ENCODE measurements around the gene ABR. TPM values are rescaled to one million over a fixed set of nuclear protein-coding genes. Genes with fewer than 3 reads are reported as not detected.

The ABR gene
- total RNA-seq, 1 donor from 2014 or later, result 94.5 TPM

- ATAC-seq, result no peak
Measured at GRCh38 chr17:1120596-1121441, 59.0 kb downstream of the ABR start.

DNA sequence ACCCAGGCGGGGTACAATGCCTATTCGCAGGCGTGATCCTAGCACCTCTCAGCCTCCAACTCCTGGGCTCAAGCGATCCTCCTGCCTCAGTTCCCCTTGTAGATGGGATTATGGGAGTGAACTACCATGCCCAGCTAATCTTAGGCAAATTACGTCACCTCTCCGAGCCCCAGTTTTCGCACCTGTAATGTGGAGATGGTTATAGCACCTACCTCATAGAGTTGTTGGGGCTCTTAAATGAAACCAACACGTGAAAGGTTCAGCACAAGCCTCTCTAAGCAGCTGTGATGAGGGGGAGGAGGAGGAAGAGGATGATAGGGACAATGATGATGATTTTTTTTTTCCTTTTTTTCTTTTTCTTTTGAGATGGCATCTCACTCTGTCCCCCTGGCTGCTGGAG is 59.9 kb downstream of the ABR start:
- no peak for ATAC-seq

DNA sequence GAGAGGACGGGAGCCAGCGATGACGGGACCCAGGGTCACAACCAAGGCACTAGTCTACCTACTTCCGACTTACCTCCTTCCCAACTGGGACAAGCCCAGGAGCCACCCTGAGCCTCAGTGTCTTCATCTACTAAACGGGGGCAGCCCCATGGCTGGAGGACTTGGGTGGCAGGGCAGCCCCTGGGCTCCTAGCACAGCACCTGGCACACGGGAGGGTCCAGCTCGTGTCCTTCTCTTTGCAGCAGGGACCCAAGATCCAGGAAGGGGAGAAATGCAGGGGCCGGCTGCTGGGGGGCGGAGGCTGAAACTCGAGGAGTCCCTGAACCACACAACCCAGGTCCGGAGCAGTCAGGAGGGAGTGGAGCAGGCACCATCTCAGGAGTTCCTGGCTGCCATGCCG is 63.2 kb downstream of the ABR start:
- no peak for ATAC-seq

- ATAC-seq, result no peak
Measured at GRCh38 chr17:1112875-1113274, 66.9 kb downstream of the ABR start.

GRCh38 chr17:1111599-1112443 is 68.0 kb downstream of the ABR start:
- ATAC-seq, result no peak

GRCh38 chr17:1110862-1111598 is 68.8 kb downstream of the ABR start:
- ATAC-seq, result no peak

DNA sequence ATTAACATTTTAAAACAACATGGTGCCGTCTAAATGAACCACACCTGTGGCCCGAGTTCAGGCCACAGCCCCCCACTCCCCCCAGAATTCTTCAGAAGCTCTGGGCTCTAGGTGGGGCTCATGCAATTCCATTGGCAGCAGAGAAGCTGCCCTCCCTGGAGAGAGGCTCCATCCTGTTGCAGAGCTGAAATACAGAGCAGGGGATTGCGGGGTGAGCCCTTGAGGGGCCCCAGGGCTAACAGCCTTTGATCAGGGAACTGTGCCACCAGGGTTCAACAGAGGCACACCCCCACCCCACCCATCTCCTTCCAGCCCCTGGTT is 69.3 kb downstream of the ABR start:
- no peak for ATAC-seq

DNA sequence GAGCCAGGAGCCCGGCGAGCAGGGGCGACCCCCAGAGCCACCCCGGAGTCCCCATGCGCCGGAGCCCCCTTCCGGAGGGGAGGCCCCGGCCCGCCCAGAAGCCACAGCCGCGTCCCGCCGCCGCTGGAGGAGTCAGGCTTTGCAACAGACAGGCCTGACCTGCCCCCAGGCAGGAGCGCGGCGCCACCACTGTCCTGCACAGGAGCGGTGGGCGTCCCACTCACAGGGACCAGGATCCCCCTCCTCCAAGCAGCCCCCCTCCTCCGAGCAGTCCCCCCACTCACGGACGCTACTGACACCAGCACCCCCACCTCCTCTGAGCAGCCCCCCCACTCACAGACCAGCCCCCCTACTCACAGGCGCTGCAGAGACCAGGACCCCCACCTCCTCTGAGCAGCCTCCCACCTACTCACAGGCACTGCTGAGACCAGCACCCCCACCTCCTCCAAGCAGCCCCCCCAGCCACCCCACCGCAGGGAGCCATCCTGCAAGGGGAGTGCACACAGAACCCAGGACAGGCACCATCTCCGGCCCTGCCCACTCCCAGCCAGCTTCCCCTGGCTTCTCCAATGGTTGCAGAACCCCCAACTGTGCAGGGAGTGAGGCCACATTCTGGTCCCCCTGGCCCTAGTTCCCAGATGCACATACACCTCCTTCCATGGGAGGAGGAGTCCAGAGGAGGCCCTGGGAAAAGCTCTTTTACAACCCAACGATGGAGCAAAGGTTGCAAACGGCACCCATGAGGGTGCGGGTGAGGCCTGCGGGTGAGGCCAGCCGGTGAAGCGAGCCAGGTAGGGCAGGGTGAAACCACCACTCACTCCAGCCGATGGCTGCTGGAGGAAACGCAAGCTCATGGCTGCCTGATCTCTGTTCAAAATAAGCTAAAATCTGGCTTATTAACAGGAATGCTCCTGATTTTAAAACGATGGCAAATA is 69.9 kb downstream of the ABR start:
- peak; percentile 5 for ATAC-seq

GRCh38 chr17:1108765-1109605 is 70.8 kb downstream of the ABR start:
- peak; percentile 58 for ATAC-seq

DNA sequence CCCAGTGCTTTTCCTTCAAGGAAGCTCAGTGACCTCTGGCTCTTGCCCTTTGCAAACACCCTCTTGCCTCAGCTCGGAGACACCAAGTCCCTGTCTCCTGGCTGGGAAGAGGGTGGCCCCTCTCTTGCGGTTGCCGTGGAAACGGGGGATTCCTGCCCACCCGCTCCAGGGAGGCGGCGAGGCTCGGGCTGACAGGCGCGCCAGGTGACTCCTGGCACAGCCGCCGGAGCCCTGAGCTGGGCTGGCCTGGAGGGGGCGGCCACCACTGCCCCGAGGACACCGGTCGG is 71.4 kb downstream of the ABR start:
- peak; percentile 12 for ATAC-seq

DNA sequence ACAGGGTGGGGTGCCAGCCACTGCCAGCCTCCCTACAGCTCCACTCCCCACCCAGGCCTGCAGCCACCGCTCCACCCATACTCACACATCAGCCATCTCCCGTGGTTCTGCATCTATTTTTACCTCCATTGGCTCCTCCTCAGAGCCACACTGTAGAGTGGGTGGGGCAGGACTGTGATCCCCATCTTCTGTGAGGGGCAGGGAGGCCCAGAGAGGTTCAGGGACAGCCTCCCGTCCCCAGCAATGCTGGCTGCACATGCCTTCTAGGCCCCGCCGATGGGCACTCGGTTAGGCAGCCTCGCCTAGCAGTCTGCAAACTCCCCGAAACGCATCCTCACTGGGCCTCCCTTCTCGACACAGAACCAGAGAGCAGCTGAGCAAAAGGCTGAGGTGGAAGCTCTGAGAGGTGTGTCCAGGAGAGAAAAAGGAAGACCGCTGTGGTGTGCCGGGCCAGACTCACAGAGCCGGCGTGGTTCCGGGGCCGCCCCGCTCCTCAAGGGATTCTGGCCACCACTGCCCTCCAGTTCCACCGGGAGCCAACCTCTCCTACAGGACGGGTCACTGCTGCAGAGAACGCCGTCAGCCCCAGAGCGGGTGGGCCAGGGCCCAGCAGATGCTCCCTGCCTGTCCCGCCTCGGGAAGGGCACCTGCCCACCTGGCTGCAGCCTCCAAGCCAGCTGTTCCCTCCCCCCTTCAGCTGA is 71.9 kb downstream of the ABR start:
- ATAC-seq, result peak; percentile 52

DNA sequence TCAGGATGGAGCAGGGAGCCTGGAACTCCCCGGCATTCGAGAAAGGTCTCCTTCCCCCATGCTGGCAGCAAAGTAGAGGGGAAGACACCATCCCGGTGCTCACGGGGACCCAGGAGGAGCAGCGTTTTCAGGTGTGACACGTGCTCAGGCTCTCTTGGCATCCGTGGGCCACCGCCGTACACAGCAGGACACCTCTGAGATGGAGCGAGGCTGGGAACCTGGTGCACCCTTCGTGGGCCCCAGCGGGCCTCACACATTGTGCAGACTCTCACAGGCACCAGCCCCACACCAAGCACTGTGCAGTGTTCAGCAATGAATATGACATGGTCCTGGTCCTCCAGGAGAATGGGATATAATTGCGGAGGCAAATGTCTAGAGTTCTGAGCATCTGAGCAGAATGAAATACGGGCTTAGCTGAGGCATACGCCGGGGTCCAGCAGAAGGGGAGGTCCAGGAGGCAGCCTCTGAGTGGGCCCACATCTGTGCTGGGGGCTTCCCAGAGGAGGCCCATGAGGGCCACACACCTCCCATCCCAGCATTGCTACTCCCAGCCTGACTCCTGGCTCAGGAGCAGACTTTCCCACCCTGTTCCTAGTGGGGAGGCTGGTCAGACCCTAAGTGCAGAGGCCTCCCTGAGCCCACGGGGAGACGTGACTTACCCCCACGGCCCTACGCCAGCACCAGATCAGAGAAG is 72.6 kb downstream of the ABR start:
- ATAC-seq, result no peak

GRCh38 chr17:1104222-1104621 is 75.6 kb downstream of the ABR start:
- no peak for ATAC-seq

DNA sequence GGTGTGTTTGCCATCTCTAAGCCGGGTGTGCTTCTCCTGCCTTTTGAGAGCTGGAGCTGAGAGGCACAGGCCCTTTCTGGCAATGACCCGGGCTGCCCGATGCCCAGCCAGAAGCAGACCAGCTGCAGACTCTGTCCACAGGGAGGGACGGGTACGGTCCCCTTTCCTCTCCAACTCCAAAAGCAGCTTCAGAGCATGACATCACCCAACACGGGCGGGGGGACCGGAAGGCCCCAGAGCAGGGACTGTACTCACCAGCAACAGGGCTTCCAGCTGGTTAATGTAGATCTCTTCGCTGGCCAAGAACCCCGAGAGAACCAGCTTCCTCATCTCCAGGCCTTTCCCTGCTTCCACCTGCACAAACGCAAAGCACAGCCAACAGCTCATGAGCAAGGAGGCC is 79.4 kb downstream of the ABR start:
- ATAC-seq, result no peak

DNA sequence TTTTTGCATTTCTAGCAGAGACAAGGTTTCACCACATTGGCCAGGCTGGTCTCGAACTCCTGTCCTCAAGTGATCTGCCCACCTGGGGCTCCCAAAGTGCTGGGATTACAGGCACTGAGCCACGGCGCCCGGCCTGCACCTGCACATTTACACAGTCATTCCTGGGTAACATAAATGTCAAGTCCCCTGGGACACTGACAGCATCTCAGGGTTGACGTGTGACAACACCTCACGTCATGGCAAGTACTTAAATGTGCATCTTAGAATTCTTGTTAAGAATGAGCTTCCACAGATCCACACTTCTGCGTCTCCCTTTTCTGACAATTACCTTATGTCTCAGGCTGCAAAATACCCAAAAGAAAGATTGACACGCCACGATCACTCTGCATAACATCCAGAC is 80.5 kb downstream of the ABR start:
- ATAC-seq, result no peak

GRCh38 chr17:1097972-1098744 is 81.6 kb downstream of the ABR start:
- peak; percentile 80 for ATAC-seq

DNA sequence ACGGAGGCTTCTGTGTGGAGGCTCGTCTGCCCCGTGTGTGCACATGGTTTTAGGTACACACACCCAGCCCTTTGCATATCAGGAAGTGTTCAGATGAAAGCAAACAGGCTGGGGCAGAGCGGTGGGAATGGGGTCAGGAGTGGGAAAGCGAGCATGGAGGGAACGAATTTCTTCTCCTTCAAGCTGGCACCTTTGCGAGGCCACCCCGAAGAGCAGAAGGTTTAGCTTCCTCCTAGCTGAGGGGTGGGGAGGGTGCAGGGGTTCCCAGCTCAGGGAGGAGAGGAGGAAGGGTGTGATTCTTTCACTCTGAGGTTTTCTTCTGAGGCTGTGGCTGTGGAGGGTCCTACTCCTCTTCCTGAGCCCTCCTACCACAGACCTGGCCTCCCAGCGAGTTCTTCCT is 83.6 kb downstream of the ABR start:
- ATAC-seq, result peak; percentile 36

- no peak for ATAC-seq
Measured at GRCh38 chr17:1095853-1096173, 84.0 kb downstream of the ABR start.

DNA sequence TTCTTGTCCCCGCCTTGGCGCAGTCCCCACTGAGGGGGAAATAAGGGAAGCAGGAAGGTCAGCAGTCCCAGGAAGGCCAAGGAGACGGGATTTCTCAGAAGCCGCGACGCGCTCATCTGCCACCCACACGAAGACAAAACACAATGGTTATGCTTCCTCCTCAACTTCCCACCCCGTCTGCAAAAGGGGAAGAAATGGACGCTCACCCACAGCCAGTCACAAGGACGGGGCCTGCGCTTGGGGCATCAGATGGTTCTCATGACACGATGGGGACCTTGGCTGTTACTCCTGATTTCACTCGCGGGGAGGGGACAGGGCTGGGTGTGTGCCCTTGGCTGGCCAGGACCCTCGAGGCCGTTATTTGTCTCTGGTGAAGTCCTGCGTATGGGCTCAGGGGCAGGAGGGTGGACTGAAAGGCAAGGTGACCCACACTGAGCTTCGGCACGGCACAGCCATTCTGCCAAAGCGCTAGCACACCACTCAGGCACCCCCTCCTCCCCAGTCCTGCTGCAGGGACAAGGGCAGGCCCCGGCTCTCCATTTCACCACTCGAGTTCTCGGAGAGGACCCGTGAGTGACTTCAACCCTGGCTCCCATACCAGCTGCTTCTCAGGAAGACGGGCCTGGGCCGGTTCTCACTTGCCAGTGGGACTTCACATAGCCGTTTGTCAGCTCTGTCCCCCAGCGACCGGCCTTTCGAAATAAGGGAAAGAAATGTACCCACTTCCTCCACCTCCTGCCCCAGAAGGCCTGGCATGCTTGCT is 84.5 kb downstream of the ABR start:
- no peak for ATAC-seq

All from esophagus mucosa (tissue), 1 donor.